ENCODE measurements around the gene NRDC. TPM values are rescaled to one million over a fixed set of nuclear protein-coding genes. Genes with fewer than 3 reads are reported as not detected.
A peak's percentile ranks its signal among the peaks of the same experiment; 100 is the strongest.

Gene NRDC
- total and polyA plus RNA-seq, 8 donors = 58.4 to 95.6 (median 79.2) TPM

DNA sequence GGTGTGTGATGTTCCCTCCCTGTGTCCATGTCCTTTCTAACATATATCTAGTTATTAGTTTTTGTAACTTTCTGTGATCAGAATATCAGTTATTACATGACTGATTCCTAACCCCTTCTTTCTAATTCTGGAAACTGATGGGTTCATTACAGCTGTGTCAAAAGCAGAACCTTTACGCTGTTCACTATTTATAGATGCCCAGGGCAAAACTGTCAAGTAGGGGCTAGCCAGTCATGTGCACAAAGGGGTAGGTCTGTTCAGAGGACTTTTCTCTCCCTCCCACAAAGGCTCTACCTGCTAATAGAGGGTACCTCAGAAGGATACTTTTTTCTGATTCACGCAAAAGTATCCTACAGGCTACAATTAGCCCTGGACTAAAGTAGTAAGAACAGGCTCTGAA, 79.2 kb downstream of the NRDC start:
- Histone ChIP-seq H3K4me3 (no peak overlapping the region), H3K9me3 (no peaks in the 10 kb centered on the region), H3K27me3 (no peaks in the 10 kb centered on the region), H3K4me1 (no peaks in the 10 kb centered on the region), H3K36me3 (peaks cover 26 to 100% (median 97%) of the 10 kb centered on the region in 4 donors), H3K27ac (no peak overlapping the region)
- DNase-seq = no peak
- intact Hi-C loops (cut with DNase I; ENCODE audit: low total_unique reads) = no loop called here
- 84 to 96% (median 93%) methylated on average over 2 of the region's 2 CpGs for WGBS, 5 donors
- no peak for TF ChIP-seq POLR2A (IDR thresholded peaks at IDR 0.05)
- TF ChIP-seq, protein P1, sequence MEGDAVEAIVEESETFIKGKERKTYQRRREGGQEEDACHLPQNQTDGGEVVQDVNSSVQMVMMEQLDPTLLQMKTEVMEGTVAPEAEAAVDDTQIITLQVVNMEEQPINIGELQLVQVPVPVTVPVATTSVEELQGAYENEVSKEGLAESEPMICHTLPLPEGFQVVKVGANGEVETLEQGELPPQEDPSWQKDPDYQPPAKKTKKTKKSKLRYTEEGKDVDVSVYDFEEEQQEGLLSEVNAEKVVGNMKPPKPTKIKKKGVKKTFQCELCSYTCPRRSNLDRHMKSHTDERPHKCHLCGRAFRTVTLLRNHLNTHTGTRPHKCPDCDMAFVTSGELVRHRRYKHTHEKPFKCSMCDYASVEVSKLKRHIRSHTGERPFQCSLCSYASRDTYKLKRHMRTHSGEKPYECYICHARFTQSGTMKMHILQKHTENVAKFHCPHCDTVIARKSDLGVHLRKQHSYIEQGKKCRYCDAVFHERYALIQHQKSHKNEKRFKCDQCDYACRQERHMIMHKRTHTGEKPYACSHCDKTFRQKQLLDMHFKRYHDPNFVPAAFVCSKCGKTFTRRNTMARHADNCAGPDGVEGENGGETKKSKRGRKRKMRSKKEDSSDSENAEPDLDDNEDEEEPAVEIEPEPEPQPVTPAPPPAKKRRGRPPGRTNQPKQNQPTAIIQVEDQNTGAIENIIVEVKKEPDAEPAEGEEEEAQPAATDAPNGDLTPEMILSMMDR (IDR thresholded peaks at IDR 0.05) = no peak
- TF ChIP-seq POLR2AphosphoS5 (IDR thresholded peaks at IDR 0.05) = no peak
- TF ChIP-seq EP300 (IDR thresholded peaks at IDR 0.05) = no peak

DNA sequence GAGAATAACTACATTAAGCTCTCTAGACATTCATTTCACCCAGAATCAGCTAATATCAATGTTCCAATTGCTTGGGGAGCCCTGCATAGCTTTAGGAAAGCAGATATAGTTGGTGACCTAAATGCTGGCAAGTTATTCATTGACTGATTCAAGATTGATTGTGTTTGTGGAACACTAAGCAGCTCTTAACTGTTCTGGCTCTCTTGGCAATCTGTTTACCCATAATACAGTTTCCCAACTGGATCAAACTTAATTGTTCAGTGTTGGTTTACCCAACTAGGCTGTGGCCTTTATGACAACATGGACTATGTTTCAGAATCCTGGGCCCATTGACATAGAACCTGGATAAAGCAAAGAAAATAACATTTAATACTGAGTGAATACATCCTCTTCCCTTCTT, 83.7 kb downstream of the NRDC start:
- DNase-seq = peak in 1 of 2 donors; percentile 12
- intact Hi-C loops (cut with DNase I; ENCODE audit: low total_unique reads) = no loop called here
- H3K4me1 ChIP-seq = peaks cover 0 to 10% (median 0%) of the 10 kb centered on the region in 4 donors
- TF ChIP-seq POLR2A (IDR thresholded peaks at IDR 0.05) (no peak), POLR2AphosphoS5 (IDR thresholded peaks at IDR 0.05) (no peak), EP300 (IDR thresholded peaks at IDR 0.05) (no peak)
- H3K36me3 ChIP-seq = peaks cover 54 to 100% (median 98%) of the 10 kb centered on the region in 4 donors
- no peaks in the 10 kb centered on the region for H3K27me3 ChIP-seq
- H3K9me3 ChIP-seq = no peaks in the 10 kb centered on the region
- H3K4me3 ChIP-seq = no peak overlapping the region
- peak overlapping the region in 2 of 5 donors; percentile 19 to 20 for H3K27ac ChIP-seq

DNA sequence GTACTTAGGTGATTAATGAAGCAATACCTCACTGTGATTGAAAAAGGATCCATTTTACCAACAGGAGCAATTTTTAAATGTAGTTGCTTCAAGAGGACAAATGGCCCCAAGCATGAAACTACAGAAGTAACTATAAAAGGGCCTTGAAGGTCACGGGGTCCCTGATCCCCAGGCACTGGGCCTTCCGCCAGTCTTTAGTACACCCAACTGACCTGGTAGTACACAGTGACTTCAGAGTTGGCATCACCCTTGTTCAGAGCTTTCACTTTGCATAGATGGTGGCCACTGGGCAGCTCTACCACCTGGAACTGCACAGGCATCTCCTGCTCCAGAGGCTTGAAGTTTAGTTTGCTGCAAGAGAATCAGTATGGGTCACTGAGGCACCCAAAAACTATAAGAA, 84.3 kb downstream of the NRDC start:
- Histone ChIP-seq H3K4me1 (peaks cover 0 to 10% (median 0%) of the 10 kb centered on the region in 4 donors), H3K27ac (peak overlapping the region in 2 of 5 donors; percentile 15 to 19), H3K36me3 (peaks cover 55 to 100% (median 98%) of the 10 kb centered on the region in 4 donors), H3K9me3 (no peaks in the 10 kb centered on the region), H3K4me3 (no peak overlapping the region), H3K27me3 (no peaks in the 10 kb centered on the region)
- WGBS, 5 donors = 90 to 100% (median 93%) methylated on average over 2 of the region's 2 CpGs
- TF ChIP-seq, protein P1 (IDR thresholded peaks at IDR 0.05) = no peak
- no peak for TF ChIP-seq POLR2A (IDR thresholded peaks at IDR 0.05)
- no peak for TF ChIP-seq EP300 (IDR thresholded peaks at IDR 0.05)
- TF ChIP-seq POLR2AphosphoS5 (IDR thresholded peaks at IDR 0.05) = no peak
- intact Hi-C loops (cut with DNase I; ENCODE audit: low total_unique reads) = no loop called here
- no peak for DNase-seq

DNA sequence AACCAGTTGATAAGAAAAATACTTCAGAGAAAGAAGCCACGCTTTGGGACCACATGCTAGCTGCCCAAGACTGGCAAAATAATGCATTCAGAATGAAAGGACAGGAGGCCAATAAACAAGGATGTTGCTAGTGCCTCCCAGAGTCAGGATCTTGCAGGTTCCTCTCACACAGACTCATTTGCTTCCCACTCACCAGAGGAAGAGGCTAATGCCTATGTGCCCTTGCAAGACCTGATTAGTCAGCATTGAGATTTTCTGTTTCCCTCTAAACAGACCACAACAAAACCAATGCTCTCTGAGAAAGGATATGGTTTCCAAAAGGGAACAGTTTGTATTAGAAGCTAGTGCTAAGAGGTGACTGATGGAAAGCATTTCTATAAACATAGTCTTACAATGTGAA, 85.7 kb downstream of the NRDC start:
- Histone ChIP-seq H3K36me3 (peaks cover 63 to 100% (median 100%) of the 10 kb centered on the region in 4 donors), H3K4me1 (peaks cover 0 to 10% (median 0%) of the 10 kb centered on the region in 4 donors), H3K4me3 (no peak overlapping the region), H3K9me3 (no peaks in the 10 kb centered on the region), H3K27me3 (no peaks in the 10 kb centered on the region), H3K27ac (peak overlapping the region in 2 of 5 donors; percentile 15 to 21)
- TF ChIP-seq POLR2A (IDR thresholded peaks at IDR 0.05) = no peak
- TF ChIP-seq POLR2AphosphoS5 (IDR thresholded peaks at IDR 0.05) = peak in 1 of 3 donors; percentile 6
- intact Hi-C loops (cut with DNase I; ENCODE audit: low total_unique reads) = no loop called here
- WGBS, 5 donors = 86 to 100% (median 92%) methylated on average over 1 of the region's 1 CpG
- DNase-seq = peak in 1 of 2 donors; percentile 17

DNA sequence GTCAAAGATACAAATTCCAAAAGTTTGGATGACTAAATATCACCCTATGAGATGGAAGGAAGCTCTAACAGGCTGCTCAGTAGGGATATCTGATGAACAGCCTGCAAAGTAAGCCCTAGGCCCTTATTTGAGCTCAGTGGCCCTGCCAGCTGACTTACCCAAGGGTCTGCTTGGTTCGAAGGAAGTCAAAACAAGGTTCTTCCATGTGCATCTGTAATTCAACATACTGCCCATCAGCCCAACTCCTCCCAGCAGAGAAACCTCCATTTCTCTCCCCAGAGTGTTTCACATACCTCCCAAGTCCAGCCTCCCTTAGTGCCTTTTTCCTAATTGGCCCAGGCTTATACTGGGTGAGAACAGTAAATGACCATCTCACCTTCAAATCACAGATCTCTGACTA, 86.6 kb downstream of the NRDC start:
- intact Hi-C loops (cut with DNase I; ENCODE audit: low total_unique reads) = no loop called here
- no peaks in the 10 kb centered on the region for H3K9me3 ChIP-seq
- WGBS, 5 donors = 77 to 100% (median 95%) methylated on average over 1 of the region's 1 CpG

DNA sequence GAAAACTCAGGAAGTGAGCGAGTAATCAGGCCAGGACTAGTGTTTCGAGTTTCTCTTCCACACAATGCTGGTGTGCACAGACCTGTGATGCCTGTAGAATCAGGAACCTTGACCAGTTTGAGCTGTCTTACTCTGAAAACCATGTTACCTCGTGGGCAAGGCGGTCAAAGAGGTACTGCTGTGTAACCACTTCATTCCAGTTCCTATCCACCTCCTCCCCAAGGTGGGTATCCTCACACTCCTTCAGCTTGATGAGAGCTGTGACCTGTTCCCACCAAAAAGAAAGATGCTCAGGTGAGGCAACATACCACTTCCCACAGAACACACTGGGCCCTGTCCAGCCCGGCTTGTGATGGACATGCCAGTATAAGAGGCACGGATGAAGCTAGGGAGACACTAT, 88.1 kb downstream of the NRDC start:
- no peak for DNase-seq
- peaks cover 83 to 100% (median 100%) of the 10 kb centered on the region in 4 donors for H3K36me3 ChIP-seq
- intact Hi-C loops (cut with DNase I; ENCODE audit: low total_unique reads) = no loop called here
- H3K4me3 ChIP-seq = no peak overlapping the region
- peaks cover 0 to 10% (median 0%) of the 10 kb centered on the region in 4 donors for H3K4me1 ChIP-seq
- peak overlapping the region in 1 of 5 donors; percentile 7 for H3K27ac ChIP-seq
- 92 to 97% (median 92%) methylated on average over 6 of the region's 6 CpGs for WGBS, 5 donors
- H3K27me3 ChIP-seq = no peaks in the 10 kb centered on the region
- TF ChIP-seq POLR2AphosphoS5 (IDR thresholded peaks at IDR 0.05) (no peak), EP300 (IDR thresholded peaks at IDR 0.05) (no peak)
- TF ChIP-seq, protein P1 (IDR thresholded peaks at IDR 0.05) = no peak
- H3K9me3 ChIP-seq = no peaks in the 10 kb centered on the region

More for the DNA sequence above, 86.6 kb downstream of the NRDC start:
- Histone ChIP-seq H3K4me3 (no peak overlapping the region), H3K27ac (peak overlapping the region in 2 of 5 donors; percentile 7 to 21), H3K27me3 (no peaks in the 10 kb centered on the region), H3K36me3 (peaks cover 69 to 100% (median 100%) of the 10 kb centered on the region in 4 donors), H3K4me1 (peaks cover 0 to 10% (median 0%) of the 10 kb centered on the region in 4 donors)
- no peak for DNase-seq
- TF ChIP-seq POLR2AphosphoS5 (IDR thresholded peaks at IDR 0.05) (no peak), POLR2A (IDR thresholded peaks at IDR 0.05) (no peak)
